Stimulated activated CD8-positive, alpha-beta memory T cell treated with anti-CD3 and anti-CD28 coated beads, Interleukin-4, amount 100 ng/mL, for 48 hours (primary cell): Measurements from ENCODE around the gene CHST9.

ENCODE experiments used
- DNase-seq: peaks from one replicate; pipeline ENCODE4 v3.0.0-alpha.2; 2020

Gene CHST9

GRCh38 chr18:26926066-26926675 lies 258.9 kb downstream of the CHST9 start:
- DNase-seq = no peak

GRCh38 chr18:26925313-26925712 lies 259.8 kb downstream of the CHST9 start:
- DNase-seq = no peak

GRCh38 chr18:26922313-26922712 lies 262.8 kb downstream of the CHST9 start:
- no peak for DNase-seq

- no peak for DNase-seq
Measured at GRCh38 chr18:26920644-26921043, 264.5 kb downstream of the CHST9 start.

GRCh38 chr18:26919627-26920026 lies 265.5 kb downstream of the CHST9 start:
- DNase-seq = no peak

- DNase-seq = no peak
Measured at GRCh38 chr18:26919201-26919600, 265.9 kb downstream of the CHST9 start.

GRCh38 chr18:26911840-26912239 lies 273.3 kb downstream of the CHST9 start:
- DNase-seq = no peak

- no peak for DNase-seq
Measured at GRCh38 chr18:26909599-26910290, 275.4 kb downstream of the CHST9 start.

GRCh38 chr18:26908906-26909305 lies 276.2 kb downstream of the CHST9 start:
- DNase-seq = no peak

- no peak for DNase-seq
Measured at GRCh38 chr18:26902291-26902690, 282.8 kb downstream of the CHST9 start.

- no peak for DNase-seq
Measured at GRCh38 chr18:26901020-26901419, 284.1 kb downstream of the CHST9 start.

- DNase-seq = no peak
Measured at GRCh38 chr18:26894426-26894825, 290.7 kb downstream of the CHST9 start.

- no peak for DNase-seq
Measured at GRCh38 chr18:26893996-26894395, 291.1 kb downstream of the CHST9 start.

- no peak for DNase-seq
Measured at GRCh38 chr18:26888259-26888658, 296.8 kb downstream of the CHST9 start.

- no peak for DNase-seq
Measured at GRCh38 chr18:26875040-26875654, 310.0 kb downstream of the CHST9 start.

GRCh38 chr18:26874283-26874682 lies 310.8 kb downstream of the CHST9 start:
- DNase-seq = no peak

- no peak for DNase-seq
Measured at GRCh38 chr18:26869640-26870039, 315.5 kb downstream of the CHST9 start.

GRCh38 chr18:26868968-26869586 lies 316.0 kb downstream of the CHST9 start:
- DNase-seq = no peak

- no peak for DNase-seq
Measured at GRCh38 chr18:26867471-26867870, 317.6 kb downstream of the CHST9 start.

- no peak for DNase-seq
Measured at GRCh38 chr18:26865557-26865956, 319.6 kb downstream of the CHST9 start, which contains the start of gene AQP4. Gene AQP4 (minus strand): TSS chr18:26865707. CDS start chr18:26865689, 18 bp downstream.

GRCh38 chr18:26864658-26865057 lies 320.4 kb downstream of the CHST9 start:
- DNase-seq = no peak

- no peak for DNase-seq
Measured at GRCh38 chr18:26863921-26864497, 321.1 kb downstream of the CHST9 start.

- DNase-seq = no peak
Measured at GRCh38 chr18:26863122-26863879, 321.8 kb downstream of the CHST9 start.
